ENCODE results near the gene MAML3.

The MAML3 gene

DNA sequence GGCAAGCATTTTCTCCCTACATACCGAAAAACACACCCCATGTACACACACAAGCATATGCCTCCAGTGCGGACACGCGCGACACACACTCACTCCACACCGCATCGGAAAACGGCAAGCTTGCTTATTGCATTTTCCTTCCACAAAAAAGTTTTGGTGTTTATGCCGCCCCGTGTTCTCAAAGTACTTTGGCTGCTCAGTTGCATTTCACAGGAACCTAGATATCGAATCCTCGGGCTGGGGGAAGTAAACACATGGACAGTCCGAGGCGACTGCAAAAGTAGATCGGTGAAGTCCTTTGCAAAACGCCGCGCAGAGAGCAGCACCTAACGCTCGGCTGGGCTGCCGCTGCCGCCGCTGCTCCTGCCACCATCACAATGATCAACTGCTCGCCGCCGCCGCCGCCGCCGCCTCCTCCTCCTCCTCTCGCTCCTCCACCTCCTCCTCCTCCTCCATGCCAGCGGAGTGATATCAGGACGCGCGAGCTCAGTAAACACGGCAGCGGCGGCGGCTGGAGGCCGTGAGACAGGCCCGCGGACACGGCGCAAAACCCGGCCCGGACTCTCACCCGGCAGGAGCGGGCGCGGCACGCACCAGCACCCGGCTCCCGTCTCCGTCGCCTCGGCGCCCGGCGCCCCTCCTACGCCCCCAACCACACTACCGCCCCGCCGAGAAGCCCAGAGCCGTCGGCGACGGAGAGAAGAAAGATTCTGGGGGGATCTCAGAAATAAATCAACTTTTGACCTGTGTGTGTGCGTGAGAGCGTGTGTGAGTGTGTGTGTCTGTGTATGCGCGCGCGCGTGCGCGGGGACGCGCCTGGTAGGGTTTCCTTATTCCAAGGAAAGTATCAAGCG lies at the start of gene MAML3:
MAML3 (minus strand) TSS at position 467 of the 854 bp plus-strand sequence. CDS start 857 bp downstream, outside the sequence.
- DNase-seq = peak; percentile 68 to 85

DNA sequence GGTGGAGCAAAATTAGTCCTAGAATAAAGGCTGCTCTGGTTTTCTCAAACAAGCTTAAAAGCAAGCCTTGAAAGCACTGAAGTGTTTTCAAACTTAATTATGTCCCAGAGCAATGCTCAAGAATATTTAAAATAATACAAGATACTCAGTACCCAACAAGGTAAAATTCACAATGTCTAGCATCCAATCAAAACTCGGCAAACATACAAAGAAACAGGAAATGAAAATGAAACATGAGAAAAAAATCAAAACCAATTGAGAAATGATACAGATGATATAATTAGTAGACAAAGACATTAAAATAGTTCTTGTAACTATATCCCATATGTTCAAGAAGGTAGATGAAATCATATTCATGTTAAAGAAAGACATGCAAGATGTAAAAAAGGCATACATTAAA lies 45.0 kb upstream of the MAML3 start:
- no peak for DNase-seq

DNA sequence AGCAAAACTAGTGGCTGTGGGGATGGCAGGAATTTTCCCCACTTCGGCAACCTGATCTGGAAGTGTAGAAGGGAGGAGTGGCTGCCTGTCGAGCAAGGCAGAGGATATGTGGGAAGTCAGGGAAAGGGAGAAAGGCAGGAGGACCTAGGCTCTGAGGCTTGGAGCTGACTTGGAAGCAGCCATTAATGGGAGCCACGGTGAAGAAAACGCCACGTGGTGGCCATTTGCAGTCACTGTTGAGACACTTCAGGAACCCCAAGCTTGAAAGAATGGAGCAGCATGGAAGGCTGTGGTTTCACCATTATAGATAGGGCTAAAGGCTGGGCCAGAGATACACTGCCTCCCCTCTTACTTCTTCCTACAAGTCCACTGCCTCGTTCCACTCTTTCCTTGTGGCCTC lies 41.8 kb upstream of the MAML3 start:
- DNase-seq = no peak

DNA sequence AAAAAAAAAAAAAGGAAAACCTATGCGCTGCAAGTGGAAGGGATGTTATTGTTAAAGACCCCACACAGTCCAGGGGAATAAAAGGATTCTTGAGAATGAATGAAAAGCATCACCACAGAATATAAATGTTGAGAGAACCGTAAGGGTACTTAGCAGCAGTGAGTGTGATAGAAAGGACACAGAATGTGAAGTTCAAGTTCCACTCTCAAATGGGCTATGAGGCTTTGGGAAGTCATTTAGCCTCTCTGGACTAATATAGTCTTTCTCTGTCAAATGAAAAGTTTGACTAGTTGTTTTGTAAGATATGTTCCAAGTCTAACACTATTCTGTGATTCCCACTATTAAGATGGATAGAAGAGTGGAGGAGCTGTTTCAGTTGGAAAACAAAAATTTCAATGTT lies 35.8 kb upstream of the MAML3 start:
- DNase-seq = no peak

DNA sequence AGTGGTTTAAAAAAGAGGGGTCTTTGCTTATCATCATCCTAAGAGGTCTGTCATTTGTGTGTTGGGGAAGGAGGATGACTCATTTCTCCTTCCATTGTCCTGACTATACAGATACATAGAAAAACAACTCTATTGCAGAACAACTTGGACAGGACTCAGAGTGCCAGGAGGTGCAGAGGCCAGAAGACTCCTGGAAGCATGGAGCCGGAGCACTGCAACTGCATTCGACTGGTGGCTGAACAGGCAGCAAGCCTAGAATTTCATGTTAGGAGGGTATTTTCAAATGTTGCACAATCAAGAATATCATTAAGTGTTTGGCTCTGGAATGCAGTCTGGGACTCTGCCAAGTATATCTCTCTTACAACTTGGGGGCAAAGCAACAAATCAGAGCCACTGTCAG lies 35.0 kb upstream of the MAML3 start:
- peak in 1 of 2 experiments; percentile 0 for DNase-seq

DNA sequence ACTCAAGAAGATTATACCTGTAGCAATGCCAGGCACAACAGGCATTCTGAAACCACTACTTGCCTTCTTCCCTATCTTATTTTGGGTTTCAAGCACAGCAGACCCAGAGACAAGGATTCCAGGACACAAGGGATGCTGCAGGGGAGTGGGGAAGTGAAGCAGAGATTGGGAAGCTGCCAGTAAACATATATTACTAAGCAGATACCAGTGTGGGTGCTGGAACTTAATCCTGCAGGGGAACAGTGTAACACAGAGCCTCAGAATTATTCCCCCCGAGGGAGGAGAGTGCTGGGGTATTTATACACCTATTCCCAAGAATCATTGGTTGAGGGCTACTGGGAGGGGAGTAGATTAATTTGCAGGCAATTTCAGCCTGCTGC lies 33.3 kb upstream of the MAML3 start:
- no peak for DNase-seq

DNA sequence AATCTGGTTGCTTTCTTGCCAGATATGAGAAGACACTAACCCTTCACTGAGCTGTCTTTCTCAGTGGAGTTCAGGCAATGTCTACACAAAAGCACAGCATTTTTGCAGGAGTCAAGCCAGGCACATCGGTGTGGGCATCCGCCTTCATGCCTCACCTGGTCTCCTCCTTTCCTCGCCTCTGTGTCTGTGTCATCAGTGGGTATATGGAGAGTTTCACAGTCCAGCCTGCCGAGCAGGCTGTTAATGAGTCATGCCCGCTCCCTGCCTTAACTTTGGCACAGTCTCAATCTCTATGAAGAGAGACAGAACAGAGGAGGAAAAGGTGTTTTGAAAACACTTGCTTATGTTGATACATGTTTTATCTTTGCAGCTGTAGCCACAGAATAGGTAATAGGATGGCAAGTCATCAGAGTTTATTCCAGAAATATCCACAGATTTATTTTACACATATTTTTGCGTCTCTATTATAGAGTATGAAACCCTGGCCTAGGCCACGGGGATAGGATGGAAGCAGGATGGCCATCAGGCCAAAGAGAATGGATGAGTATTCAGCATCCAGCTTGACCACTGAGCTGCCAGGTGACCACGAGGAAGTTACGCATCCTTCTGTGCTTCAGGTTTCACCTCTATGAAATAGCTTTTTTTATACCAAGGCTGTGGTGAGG lies 32.8 kb upstream of the MAML3 start:
- DNase-seq = no peak

DNA sequence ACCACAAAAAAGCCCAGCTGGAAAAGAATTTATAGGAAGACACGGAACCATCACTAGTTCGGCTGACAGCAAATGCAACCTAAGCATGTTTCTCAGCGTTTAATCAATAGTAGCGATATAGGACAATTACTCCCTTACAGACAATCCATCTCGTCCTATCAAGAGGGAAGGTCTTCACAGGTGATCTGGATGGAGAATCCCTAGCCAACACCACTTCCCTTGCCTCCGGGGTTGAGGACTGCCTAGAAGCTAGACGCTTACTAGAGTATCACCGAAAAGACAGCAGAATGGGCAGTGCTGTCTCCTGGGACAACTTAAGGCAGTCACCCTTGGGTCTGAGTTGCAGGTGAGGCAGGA lies 32.1 kb upstream of the MAML3 start:
- no peak for DNase-seq

DNA sequence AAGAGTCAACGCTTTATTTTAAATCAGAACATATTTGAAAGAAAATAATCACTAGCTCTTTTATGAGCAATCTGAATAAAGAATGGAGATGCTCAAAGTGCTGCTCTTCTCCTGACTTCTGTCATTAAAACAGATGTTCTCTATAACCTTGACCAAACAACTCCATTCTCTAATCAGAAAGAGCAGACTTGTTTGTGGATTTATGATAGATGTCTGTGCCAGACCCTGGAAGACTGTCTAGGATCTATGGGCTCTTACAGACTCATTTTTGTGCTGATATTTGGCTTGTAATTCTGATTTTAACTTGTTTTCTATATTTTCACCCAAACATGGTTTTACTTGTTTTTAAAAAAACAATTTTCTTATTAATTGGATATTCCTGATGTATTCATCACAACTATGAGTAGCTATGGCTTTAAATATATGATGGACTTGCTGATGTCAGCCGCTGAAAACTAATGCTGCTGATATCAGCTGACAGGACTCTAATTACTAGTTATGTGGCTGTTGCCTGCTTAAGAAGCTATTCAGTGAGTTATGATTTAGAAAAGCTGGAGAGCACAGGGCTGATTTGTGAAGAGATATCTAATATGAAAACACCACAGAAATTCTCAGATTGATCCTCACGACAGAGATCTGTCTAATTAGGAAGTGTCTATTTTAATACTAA lies 31.6 kb upstream of the MAML3 start:
- DNase-seq = peak in 1 of 2 experiments; percentile 0

DNA sequence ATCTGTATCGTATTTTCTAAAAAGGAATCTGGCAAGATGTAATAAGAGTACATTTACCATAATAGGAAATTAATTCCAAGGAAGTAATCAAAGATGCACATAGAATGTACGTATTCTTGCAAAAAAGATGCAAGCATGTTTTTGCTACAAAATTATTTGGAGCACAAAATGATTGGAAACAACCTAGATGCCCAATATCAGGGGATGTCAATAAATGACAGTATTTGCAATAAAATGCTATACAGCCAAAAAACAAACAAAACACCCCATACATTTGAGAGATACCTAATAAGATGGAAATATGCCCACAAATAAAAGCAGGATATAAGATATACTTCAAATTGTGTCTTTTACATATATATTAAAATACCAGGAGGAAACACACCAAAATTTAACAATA lies 29.3 kb upstream of the MAML3 start:
- DNase-seq = no peak

DNA sequence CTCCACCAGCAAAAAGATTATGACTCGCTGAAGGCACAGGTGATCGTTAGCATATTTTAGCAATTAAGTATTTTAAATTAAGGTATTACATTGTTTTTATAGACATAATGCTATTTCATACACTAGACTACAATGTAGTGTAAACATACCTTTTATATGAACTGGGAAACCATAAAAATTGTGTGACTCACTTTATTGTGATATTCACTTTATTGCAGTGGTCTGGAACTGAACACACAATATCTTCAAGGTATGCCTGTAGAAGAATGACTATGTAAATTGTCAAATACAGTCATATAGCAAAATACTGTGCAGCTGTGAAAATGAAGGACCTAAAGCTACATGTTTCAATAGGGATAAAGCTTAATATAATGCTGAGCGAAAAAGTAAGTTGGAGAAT lies 26.6 kb upstream of the MAML3 start:
- no peak for DNase-seq

DNA sequence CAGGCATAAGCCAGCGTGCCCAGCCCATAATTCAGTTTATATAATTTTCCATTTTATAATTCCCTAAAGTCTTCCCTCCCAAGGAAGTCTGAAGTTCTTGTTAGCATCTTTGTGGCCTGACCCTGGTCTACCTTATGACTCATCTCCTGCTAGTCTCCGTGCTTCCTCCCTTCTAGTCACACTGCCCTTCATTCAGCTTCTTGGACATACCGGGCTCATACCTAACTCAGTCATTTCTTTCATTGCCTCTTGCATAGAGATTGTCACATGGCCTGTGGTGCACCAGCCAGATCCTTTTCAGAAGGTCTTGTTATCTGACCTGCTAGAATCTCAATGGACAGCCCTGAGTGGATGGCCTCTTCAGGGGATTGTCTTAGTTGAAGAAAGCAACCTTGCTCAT lies 22.8 kb upstream of the MAML3 start:
- DNase-seq = no peak

DNA sequence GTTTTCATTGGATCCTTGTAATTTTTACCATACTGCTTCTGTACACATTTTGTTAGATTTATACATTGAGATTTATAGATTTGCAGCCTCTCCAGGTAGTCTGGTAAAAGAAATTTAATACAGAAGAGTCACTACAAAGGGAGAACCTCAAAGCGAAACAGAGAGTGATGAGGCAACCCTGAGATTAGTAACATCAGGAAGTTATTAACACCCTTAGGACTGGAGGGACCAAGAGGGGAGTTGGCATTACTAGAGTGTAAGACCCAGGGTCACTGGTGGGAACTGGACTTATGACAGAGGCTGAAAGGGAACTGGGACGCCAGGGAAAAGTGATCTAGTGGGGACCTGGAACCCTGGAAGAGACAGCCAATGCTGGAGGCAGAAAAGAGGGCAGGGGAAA lies 20.6 kb upstream of the MAML3 start:
- no peak for DNase-seq

DNA sequence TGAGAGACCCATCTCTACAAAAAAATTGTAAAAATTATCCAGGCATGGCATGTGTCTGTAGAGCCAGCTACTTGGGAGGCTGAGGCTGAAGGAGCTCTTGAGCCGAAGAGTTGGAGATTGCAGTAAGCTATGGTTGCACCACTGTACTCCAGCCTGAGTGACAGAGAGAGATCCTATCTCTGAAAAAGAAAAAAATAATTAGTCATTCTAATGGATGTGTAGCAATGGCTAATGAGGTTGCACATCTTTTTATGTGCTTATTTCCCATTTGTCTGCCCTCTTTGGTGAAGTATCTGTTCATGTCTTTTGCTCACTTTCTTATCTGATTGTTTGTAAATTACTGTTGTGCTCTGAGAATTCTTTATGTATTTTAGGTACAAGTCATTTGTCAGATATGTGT lies 19.0 kb upstream of the MAML3 start:
- no peak for DNase-seq

DNA sequence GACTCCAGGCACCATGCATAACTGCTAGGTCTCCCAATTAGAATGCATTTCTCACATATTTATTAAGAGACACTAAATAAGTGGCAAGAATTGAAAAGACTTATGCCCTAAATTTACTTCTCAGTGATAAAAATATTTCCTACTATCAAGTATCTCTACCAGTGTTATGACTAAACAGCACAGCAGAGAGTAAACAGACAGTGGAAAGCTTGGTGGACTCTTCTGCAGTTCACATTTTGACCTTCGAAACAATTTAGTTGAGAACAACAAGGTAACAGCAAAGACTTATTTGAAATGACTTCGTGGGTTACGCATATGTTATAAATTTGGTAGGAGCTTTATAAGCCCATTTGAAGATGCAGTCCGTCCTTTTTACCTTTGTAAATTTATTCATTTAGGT lies 16.3 kb upstream of the MAML3 start:
- no peak for DNase-seq

DNA sequence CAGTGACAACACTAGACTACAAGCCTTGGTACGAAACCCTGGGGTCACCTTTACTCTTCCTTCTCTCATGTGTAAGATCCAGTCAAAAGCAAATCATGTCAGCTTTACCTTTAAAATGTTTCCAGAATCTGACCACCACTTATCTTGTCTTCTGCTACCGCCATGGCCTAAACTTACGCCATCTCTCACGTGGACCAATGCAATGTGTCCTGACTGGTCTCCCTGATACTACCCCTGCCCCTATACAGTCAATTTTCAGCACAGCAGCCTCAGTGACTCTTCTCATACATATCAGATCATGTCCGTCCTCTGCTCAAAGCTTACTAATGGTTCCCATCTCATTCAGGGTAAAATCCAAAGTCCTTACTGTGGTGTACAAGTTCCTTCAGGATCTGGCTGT lies 15.0 kb upstream of the MAML3 start:
- no peak for DNase-seq

DNA sequence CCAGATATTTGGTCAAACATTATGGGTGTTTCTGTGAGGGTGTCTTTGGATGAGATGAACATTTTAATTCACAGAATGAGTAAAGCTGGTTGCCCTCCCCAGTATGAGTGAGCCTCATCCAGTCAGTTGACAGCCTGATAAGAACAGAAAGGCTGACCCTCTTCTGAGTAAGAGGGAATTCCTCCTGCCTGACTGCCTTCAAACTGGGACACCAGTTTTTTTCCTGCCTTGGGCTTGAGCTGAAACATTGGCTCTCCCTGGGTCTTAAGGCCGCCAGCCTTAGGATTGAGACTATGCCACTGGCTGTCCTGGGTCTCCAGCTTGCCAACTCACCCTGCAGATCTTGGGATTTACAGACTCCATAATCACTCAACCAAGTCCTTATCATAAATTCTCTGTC lies 14.5 kb upstream of the MAML3 start:
- no peak for DNase-seq

DNA sequence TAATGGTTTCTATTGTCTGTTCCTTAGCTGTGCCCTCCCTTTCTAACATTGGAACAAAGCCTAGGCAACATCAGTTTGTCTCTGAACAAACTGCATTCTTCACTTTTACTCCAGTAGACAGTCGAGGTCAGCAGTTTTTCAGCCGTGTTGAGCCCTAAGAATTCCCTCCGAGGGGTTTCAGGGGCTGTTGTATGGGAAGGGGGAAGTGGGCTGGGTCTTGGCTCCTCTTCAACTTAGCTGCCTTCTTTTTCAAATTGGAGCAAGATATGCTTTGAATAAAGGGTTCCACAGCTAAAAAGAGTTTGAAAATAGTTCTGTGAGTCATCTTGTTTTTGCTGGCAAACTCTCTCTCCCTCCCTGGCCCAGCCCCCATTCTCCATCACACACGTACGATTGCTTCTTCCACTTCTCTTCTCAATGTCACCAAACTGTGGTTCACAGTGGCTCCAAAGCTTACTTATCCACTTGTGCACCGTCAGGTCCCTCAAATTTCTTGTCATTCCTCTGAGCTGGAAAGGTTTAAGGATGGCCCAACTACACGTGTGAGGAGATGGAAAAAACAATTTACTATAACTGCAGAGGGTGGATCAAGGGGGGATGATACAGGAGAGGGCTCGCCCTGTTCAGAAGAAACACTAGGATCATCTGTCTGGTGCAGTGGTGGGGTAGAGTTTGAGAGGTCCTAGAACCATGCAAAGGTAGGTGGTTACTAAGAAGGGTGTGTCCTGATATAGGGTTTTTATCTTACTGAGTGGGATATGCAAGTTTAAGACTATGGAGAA lies 9.2 kb upstream of the MAML3 start:
- no peak for DNase-seq

DNA sequence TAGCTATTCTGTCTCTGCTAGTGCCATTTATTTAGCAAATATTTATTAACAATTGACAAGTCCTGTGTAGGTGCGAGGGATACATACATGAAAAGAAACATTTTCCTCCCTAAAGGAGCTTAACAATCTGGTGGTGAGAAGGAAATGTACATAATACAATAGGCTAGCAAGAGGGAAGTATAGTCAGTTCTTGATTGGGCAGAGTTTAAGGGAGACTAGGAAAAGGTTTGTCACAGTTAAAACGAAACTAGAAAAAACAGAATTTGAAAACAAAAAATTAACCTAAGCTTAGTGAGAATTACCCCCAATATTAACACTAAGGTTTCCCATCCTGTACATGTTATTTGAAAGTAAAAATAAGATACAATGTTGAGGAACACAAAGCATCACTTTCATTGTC lies 8.6 kb upstream of the MAML3 start:
- no peak for DNase-seq

DNA sequence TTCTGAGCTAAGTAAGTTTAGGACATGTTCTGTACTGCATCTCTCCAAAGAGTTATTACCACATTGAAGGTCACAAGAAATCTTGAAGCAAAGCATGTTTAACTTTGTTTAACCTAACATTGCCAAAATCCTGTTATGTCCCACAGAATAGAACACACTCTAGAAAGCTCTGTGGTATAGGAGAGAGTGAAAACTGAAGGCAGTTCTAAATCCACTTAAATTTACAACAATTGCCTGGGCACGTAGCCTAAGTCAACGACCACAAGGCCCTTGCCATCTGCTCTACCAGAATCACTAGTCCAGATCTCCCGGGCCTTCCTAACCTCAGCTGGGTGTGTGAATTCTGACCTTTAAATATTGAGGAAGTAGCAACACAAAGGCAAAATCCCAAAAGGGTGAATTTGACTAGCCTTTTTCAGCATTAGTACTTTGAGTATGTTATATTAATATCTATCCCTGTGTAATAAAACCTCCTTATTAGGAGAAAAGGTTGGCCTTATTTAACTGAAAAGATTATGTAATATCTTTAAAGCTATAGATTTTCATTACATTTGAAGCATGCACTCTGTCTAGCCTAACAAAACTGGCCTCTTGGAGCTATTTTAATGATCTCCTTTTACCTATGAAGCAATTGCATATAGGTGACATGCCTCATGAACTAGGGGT lies 4.5 kb upstream of the MAML3 start:
- DNase-seq = peak; percentile 66 to 77

DNA sequence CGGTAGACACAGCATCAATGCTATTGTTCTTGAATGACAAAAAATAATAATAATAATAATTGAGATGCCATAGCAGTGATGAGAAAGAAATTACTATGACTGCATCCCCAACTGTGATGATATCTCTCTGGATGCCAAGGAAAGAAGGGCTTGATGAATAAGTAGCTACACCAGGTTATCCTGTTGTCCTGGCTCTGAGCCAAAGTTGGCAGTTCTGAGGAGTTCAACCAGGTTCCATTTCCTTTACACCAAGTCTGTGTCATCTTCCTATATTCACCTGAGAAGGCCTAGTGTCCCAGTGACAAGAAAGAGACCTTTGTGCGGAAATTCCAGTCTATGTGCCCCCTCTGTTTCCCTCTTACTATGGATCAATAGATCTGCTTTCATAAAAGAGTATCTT lies 3.4 kb upstream of the MAML3 start:
- DNase-seq = no peak

DNA sequence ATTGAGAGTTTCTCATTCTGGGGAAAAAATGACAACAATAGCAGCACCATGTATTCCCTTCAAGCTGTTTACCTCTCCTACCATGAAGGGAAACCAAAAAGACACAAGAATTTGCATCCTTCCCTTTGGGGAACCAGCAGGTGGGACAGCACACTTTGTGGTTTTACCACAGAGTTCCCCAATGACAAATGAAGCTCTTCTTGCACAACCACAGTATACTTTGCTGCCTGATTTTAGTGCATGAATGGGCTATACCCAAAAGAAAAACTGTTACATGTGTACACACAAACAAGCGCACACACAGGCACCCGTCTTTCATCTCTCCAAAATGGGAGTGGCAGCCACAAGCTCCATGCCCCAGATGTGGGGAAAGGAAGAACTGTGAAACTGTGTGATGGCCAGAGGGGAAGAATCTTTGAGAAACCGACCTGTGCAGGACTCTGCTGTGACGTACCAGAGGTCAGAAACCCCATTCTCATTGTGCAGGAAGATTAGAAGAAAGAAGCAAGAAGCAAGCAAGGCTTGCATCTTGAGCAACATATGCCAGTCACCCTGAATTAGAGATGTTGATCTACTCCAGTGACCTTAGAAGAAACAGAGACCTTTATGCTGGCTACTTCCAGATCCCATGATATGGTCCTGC lies 2.7 kb upstream of the MAML3 start:
- DNase-seq = no peak

Measured in NCI-H524 (cell line).